ENCODE measurements around the gene HMGB4.

Gene HMGB4

DNA sequence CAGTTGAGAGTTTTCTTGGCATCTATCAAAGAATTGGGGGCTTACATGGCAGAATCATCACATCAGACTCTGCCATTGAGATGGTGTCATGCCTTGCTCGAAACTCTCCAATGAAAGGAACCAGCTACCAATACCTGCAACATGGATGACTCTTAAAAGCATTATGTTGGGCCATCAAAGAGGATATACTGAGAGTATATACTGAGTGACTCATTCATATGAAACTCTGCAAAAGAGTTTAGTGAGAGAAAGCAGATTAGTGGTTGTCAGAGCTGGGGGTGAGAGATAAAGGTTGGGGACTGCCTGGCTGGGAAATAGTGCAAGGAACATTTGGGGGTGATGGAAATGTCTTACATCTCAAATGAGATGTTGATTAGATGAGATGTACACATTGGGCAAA, 14.7 kb upstream of the HMGB4 start:
- DNase-seq: no peak

DNA sequence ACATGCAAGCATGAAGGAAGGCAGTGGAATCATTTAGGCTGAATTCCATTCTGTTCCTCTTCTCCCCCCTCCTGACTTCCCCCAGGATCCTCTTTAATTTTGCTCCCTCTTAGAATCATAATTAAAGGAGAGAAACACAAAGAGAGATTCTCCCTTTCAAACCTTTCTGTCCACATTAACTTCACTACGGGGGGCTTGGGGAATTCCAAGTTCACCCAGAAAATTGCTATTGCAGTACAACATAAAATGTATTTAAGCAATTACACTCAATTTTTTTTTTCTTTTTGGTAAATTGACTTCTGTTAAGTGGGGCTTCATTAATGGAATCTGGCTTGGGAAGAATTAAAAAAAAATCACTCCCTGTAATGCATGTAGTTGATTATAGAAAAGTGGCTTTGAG, 13.4 kb upstream of the HMGB4 start:
- DNase-seq: no peak

DNA sequence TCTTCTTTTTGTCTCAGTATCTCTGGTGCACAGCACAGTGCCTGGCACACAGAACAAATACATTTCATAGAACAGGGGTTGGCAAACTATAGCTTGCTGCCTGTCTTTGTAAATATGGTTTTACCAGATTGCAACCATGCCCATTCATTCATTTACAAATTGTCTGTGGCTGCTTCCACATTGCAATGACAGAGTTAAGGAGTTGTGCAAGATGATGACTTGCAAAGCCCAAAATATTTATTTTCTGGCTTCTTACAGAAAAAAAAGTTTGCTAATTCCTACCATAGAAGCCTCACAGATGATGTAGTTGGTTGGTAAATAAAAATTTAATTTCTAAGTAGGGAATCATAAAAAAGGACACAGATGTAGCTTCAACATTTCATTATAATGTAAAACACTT, 11.2 kb upstream of the HMGB4 start:
- no peak for DNase-seq

DNA sequence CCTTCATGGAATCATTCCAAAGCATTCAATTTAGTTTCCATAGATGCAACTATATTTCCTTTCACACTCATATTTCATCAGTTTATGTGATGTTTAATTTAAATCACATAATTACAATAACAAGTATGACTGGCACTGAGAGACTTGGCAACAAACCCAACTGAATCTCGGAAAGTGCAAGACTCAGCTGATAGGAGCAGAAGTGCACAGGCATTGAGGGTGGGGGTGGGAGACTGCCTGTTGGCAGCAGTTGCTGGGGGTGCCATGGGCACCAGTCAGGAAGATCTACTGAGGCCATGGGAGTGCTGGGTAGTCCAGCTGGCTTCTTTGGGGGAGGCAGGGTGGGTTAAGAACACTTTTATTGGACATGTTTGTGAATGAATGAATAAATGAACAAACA, 10.4 kb upstream of the HMGB4 start:
- no peak for DNase-seq

DNA sequence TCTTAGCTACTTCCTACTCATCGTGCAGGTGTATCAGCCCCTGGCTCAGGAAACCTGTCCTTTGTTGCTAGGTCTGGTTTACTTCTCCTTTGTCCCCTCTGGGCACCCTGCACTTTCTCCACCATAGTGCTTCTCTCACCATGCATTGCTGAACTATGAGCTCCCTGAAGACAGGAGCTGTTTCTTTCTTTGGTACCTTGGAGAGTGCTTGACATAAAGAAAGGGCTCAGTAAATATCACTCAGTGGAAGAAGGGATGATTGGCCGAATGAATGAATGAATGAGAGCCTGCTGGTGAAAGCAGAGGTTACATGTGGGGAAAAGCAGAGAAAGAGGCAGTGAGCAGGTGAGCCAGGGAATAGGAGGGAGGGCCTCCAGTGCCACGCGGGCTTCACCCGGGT, 9.8 kb upstream of the HMGB4 start:
- DNase-seq: no peak

DNA sequence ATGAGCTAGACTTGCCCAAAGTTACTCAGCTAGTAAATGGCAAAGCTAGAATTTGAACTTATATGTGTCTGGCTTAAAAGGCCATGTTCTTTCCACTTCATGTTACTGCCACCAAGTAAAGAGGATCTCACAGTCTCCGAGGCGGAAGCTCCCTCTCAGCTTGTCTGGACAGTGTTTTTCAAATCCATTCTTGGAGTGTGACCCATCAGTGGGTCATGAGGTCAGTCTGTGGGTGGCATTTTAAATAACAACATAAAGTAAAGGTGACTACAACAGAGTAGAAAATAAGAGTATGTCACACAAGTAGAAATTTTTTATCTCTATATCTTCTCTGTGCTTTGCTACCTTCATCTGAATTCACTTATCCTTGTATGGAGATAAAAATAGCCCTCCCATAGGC, 3.2 kb upstream of the HMGB4 start:
- DNase-seq: no peak

DNA sequence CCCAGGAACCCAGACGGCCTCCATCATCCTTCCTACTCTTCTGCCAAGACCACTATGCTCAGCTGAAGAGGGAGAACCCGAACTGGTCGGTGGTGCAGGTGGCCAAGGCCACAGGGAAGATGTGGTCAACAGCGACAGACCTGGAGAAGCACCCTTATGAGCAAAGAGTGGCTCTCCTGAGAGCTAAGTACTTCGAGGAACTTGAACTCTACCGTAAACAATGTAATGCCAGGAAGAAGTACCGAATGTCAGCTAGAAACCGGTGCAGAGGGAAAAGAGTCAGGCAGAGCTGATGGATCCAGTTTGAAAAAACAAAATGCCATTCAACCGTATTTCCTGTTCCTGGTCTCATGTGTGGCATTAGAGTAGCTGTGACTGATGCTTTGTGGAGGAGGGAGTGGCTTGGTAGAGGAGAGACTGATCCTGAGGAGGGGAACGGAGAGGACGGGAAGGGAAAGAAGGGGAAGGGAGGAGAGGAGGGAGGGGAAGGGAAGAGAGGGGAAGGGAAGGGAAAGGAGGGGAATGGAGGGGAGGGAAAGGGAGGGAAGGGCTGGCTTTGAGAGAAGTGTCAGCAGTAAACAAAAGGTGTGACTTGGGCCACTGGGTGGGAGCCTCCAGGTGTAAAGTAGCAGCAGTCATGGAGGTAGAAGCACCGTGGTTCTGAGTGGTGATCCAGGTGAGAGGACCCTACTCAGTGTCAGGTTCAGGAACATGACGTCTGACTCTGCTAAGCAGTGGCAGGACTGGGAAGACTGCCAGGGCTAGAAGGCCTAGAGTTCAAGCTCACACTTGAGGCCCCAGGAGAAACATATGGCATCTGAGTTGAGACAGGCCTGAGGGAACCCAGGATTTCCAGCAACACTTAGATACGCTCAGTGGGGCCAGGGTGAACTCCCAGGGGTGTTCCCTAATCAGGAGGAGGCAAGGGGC, 846 bp downstream of the HMGB4 start:
- no peak for DNase-seq

DNA sequence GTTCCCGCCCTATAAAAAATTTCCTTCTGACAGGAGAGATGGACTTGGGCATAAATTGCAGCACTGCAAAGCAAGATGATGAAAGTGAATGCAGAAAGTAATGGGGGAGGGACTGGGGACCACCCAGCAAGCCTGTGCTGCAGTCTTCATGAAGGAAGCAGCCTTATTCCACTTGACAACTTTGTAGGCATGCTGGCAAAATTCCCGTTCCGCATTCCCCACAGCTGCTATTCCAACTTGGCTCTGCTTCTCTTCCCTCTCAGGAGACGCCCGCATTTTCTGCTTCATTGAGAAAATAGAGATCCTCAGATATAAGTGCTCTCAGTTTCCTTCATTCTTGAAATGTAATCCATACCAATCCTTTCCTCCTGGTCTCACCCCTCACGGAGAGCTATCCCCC, 2.4 kb downstream of the HMGB4 start:
- no peak for DNase-seq

DNA sequence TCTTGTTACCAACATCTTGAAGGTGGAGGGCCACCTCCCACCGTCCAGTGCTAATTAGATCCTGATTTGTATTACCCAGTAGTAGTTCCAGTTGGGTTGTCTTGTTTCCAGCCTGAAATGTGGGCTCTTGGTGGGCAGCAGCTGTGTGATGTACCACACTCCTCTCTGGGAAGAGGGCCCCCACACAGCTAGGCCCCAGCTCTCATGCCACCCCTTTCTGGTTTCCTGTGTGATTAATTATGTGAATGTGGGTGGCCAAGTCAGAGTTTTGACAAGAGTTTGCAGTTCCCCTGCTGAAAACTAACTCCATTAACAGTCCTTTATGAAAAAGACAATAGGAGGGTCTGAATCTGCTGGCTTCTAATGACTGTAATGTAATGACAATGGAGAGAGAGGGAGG, 3.8 kb downstream of the HMGB4 start:
- no peak for DNase-seq

DNA sequence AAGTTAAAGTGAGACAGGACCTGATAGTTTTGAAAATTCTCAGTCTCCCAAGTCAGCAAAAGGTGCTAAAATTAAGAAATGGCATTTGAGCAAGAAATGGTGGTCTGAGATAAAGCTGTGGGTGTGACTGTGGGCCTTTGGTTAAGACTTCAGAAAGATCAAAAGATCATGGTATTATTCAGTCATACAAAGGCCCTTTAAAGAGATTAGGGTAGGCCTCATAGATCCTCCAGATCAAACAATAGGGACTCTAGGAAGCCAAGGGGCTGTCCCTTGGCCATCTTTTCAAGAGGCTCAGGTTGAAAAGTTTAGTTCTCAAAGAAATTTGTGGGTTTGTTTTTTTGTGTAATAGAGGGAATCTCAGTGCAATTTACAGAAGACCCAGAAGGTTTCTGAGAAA, 8.4 kb downstream of the HMGB4 start:
- no peak for DNase-seq

DNA sequence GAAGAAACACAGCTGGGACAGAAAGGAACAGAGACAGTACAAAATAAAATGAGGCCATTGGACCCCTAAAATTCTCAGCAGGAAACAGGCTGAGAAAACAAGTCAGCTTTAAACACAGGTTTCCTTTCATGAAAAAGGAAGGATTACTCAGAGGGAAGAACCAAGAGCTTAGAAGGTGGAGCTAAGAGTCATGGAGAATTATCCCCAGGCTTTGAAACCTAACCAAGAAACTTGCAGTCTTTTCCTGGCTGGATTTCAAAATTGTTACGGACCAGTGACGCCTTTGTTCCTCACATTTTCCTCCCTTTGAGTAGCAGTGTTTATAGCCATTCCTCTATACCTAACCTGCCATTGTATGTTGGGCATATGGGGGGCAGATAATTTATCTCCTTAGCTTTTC, 8.8 kb downstream of the HMGB4 start:
- DNase-seq: no peak

DNA sequence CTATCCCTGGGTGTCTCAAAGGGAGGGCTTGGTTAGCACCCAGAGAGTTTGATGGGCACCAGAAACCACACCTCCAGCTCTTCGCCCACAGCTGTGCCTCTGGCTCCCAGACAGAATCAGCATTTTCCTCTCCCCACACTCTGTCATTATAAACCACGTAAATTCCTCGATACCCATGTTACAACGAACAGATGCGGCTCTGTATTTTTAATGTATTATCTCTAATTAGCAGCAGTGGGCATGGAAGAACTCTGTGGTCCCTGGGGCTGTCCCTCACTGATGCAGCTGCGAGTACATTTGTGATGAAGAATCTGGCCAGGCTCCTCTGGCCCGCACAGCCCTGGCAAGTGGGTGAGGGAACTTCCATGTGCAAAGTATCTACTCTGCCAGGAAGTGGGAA, 10.8 kb downstream of the HMGB4 start:
- no peak for DNase-seq

DNA sequence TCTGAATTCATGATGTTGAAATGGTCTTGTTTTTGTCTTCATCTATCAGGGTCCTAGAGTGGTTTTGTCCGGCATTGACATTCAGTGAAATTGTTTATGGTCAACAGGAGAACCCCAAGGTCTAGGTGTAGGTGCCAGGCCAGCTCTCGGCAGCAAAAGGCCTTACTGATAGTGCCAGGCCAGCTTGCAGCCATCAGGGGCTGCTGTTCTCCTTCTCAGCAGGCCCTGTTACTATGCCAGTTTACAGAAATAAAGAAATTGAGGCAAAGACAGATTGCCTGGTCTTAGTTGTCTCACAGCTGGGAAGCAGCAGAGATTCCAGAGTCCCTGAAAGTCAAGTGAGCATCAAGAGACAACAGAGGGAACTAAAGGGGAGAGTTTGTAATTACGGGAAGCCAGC, 12.0 kb downstream of the HMGB4 start:
- no peak for DNase-seq

DNA sequence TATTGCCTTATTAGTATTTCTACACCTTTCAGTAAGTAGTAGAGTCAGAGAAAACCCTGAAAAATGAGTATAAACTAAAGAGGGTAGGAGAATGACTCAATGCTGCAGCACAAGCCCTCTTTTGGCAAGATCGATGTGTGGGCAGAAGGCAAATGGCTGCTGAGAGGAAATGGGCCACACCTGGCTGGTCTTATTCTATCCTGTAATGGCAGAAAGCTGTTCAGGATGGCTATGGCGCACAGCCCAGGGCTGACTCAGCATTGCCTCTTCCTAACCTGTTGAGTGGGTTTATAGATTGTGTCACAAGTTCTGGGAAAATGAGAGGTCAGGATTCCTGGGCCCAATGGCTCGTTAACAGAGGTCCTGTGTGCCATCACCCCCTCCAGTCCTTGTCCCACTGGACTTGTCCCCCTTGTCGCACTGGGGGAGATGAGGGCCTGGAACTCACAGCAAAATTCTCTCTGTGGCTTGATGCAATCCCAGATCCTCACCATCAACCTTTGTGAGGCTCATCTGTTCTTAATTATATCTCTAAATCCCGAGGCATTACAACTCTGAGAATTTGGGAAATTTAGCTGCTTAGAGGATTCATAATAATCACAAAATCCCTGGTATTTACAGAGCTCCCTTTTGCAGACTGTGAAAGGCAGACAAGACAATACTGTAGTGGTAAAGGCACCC, 13.2 kb downstream of the HMGB4 start:
- DNase-seq: no peak

DNA sequence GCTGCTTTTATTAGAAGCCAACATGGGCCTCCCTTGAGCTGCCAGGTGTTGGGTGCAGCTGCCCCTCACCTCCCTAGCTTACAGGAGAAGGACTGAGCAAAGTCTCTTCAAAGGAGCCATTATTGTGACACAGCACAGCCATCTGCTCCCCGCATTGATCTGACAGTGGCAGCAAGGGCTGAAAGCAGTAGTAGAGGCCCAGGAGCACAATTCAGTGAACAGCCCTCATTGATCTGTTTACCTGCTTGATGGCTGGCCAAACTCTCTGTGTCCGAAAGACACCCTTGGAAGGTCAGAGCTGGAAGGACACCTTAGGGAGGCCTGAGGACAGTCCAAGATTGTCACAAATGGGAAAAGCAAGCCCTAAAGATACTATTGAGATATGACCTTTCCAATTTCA, 14.5 kb downstream of the HMGB4 start:
- DNase-seq: no peak

DNA sequence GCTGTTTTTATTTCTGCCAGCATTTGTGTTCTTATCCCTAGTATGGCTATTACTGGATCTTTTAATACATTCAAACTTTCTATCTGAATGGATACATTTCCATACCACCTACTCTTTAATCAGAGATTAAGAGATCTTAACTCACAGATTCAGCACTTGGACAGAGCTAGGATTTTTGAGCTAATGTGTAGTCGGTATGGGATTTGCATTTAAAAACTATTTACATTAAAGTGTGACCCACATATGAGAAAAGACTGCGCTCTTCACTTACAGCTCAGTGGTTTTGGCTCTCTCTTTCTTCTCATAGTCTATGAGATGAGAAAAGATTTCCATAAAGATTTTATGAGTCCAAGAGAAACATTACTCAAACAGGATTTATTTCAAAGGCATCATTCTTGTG, 16.4 kb downstream of the HMGB4 start:
- no peak for DNase-seq

DNA sequence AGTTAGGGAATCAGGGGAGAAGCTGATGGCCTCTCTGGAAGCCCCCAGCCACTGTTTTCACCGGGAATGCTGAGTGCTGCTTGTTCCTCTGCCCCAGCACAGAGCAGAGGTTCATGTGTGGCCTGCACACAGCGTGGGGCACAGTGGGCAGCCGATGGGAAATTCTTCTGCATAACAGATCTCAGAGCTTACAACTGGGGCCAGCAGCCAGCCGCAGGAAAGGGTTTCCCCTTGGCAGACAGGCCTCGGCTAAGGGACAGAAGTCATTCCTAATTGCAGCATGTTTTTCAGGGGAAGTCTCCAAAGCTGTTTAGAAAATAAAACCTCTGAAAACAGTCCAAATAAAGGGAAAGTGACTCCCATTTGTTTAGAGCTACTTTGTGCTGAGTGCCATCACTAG, 22.6 kb downstream of the HMGB4 start:
- no peak for DNase-seq

DNA sequence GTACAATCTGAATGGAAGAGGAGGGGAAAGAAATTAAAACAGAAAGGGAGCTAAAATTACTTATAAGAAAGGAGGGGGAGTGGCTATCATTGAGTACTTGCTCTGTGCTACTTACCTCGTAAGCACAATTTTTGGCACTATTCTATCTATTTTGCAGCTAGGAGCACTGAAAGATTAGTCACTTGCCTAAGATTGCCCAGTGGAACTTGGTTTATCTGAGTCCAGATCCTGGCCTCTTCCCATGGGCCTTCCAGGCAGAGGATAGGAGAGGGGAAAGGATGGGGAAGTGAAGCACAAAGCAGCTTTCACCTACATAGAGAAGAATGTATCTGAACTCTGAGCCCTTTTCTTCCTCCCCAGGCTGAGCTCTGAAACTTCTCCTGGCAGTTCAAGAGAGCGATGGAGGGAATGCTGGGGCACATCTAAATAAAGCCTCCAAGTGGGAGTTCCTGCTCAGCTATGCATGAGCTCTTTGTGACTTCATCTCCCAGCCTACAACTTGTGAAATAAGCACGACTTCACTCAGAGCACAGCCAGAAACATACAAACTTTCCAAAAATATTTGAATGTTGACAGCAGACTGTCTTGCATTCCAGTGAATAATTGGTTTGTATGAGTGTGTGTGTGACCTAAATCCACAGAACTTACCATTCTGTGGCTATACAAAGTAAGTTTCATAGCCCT, 29.4 kb downstream of the HMGB4 start:
- no peak for DNase-seq

DNA sequence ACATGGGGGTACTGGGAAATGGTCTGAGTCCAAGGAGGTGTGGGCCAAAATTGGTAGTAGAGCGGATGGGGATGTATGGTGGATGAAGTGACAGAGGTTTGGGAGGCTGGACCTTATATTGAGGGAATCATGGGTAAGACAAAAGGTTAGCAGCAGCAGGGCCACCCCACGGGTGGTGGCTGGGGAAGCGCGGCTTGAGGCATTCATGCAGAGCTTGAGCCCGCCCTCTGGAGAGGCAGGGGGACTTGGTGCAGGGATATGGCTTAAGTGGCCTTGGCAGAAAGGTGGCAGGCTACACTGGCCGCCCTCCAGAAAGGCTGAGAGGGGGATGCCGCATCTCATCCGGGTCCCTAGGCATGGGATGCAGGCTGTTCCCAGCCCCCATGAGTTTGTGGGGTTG, 31.5 kb downstream of the HMGB4 start:
- DNase-seq: no peak

DNA sequence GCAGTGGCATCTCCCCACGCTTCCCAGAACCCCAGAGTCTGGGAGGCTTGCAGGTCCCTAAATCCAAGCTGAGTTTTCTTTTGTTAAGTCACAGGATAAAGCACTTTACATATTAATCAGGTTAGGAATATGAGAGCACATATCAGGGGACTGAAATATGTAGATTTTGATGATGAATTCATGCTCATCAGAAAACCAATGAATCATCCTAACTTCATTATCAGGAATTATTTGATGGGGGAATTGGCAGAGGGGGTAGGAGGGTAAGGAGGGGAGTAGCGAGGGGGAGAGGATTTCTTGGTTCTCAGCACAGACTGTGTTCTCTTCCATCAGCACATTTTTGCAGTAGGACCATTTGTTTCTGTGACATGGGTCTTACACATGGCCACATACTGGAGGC, 32.1 kb downstream of the HMGB4 start:
- DNase-seq: no peak

DNA sequence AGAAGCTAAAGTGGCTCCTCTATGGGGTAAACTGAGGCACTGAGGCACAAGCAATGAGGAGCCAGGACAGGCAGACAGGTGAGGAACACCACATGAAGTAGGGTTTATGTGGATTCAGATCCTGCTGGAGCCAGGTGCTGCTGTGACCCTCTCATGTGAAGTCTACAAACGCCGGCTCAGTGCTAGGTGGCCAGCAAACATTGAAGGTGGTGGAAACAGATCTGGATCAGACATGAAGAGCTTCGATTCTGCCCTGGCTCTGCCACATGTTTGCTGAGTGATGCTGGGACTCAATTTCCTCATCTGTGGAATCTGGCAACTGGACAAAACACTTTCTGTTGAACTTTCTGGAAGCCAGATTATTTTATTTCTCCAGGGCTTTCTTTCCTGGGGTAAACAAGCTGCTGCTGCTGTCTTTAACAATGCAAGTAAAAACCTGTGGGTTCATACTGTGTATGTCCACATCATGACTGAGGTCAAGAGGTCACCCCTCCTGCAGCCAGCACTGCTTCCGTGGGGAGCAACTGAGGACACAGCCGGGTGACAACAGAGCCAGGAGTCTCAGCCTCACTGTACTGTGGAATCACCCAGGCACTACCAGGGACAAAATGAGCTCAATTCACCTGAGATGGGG, 33.3 kb downstream of the HMGB4 start:
- DNase-seq: no peak

DNA sequence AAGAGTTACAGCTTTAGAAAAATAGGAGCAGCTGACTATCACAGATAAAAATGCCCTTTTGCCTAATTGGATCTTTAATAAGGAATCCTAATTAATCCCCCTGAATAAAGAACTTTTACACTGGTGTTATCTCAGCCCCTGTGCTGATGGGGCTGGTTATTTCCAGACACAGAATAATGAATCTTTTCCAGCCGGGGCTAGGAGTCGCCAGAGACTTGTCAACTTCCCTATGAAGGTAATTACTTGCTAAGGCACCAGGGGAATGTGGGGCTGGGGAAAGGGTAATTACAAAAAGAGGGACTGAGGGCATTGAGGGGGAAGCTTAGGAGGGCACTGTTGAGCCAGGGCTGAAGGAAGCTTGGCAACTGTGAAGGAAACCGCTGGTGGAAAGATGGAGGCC, 34.5 kb downstream of the HMGB4 start:
- DNase-seq: no peak

DNA sequence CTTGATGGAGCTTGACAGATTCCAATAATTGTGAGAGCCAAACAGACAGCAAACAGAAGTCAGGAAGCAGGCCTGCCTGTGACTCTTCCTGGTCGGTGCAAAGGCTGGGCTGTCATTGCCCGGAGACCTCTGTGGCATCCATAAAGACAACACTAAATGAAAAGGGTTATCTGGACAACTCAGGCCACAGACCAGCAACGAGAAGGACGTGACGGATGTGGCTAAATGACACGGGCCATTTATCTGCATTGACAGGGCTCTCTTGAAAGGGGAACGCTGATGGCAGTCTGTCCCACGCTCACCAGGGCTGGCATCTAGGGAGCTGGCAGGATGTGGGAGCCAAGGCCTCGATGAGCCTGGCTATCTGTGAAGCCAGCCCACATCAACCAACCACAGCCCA, 35.0 kb downstream of the HMGB4 start:
- DNase-seq: no peak

DNA sequence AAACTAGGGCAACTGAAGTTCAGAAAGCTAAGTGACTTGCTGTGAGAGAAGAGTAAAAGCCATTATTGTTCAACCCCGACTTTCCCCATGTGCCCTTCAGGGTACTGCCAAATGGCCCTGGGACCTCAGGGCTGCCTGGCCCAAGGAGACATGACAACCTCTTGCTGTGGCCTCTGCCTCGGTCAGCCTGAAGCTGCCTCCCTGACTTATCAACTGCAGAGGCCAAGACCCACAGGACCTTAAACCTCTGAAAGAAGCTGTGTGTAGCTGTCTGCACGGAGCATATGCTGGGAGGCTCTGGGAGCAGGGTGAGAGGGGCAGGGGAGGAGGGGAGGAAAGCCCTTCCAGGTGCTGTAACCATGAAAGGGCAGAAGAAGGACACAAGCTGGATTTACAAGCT, 35.9 kb downstream of the HMGB4 start:
- DNase-seq: no peak

All from NCI-H1048 (cell line).